GM23248 (cell line): ENCODE measurements around the gene SIK3. TPM values are rescaled to one million over a fixed set of nuclear protein-coding genes. Genes with fewer than 3 reads are reported as not detected.

Experiments
- DNase-seq: peaks from one replicate; pipeline ENCODE4 v3.0.0-alpha.2; 2015
- H2AFZ ChIP-seq: fragments of 200-600 bp; sonication (generic); 2 replicates; pipeline ENCODE4 v1.6.1; 2016; ENCODE audit warnings: antibody characterized with exemption
- H3F3A ChIP-seq: fragments of 200-600 bp; sonication (generic); 2 replicates; pipeline ENCODE4 v1.6.1; 2016; ENCODE audit warnings: mild to moderate bottlenecking, antibody characterized with exemption, mixed run types; ENCODE audit not compliant: insufficient read depth
- H3K27ac ChIP-seq: fragments of 200-600 bp; sonication (generic); 2 replicates; pipeline ENCODE4 v1.5.1; 2016; ENCODE audit warnings: mild to moderate bottlenecking
- H3K27me3 ChIP-seq: fragments of 200-600 bp; sonication (generic); replicated peaks from 2 replicates; pipeline ENCODE4 v1.6.1; 2016; ENCODE audit warnings: mild to moderate bottlenecking; ENCODE audit not compliant: insufficient read depth
- H3K36me3 ChIP-seq: fragments of 200-600 bp; sonication (generic); 2 replicates; pipeline ENCODE4 v1.6.1; 2016; ENCODE audit warnings: low read depth, mild to moderate bottlenecking
- H3K4me1 ChIP-seq: fragments of 200-600 bp; sonication (generic); 2 replicates; pipeline ENCODE4 v1.6.1; 2016; ENCODE audit warnings: mild to moderate bottlenecking; ENCODE audit not compliant: insufficient read depth
- H3K4me2 ChIP-seq: fragments of 200-600 bp; sonication (generic); one replicate; pipeline ENCODE4 v1.6.1; 2016; ENCODE audit warnings: mild to moderate bottlenecking; ENCODE audit not compliant: unreplicated experiment
- H3K4me3 ChIP-seq: fragments of 200-600 bp; sonication (generic); 2 replicates; pipeline ENCODE4 v1.5.1; 2016; ENCODE audit warnings: mild to moderate bottlenecking
- H3K79me2 ChIP-seq: fragments of 200-600 bp; sonication (generic); 2 replicates; pipeline ENCODE4 v1.6.1; 2016; ENCODE audit warnings: mild to moderate bottlenecking; ENCODE audit not compliant: insufficient read depth
- H3K9ac ChIP-seq: fragments of 200-600 bp; sonication (generic); 2 replicates; pipeline ENCODE4 v1.6.1; 2016; ENCODE audit warnings: mild to moderate bottlenecking
- H3K9me2 ChIP-seq: fragments of 200-600 bp; sonication (generic); 2 replicates; pipeline ENCODE4 v1.6.1; 2016; ENCODE audit warnings: mixed run types, mild to moderate bottlenecking, moderate library complexity; ENCODE audit not compliant: insufficient read depth
- H3K9me3 ChIP-seq: fragments of 200-600 bp; sonication (generic); one replicate; pipeline ENCODE4 v1.6.1; 2017; ENCODE audit warnings: low read depth
- H4K20me1 ChIP-seq: fragments of 200-600 bp; sonication (generic); 2 replicates; pipeline ENCODE4 v1.6.0; 2016; ENCODE audit not compliant: insufficient read depth
- EZH2 ChIP-seq: fragments of 200-600 bp; sonication (generic); IDR thresholded peaks from 2 replicates; pipeline ENCODE4 v1.6.1; 2018; ENCODE audit warnings: antibody characterized with exemption, mild to moderate bottlenecking; ENCODE audit not compliant: insufficient read depth, poor library complexity, severe bottlenecking
- EZH2phosphoT487 ChIP-seq: fragments of 200-600 bp; sonication (generic); IDR thresholded peaks from 2 replicates; pipeline ENCODE4 v1.6.1; 2018; ENCODE audit warnings: antibody characterized with exemption, moderate library complexity, mild to moderate bottlenecking, low read depth; ENCODE audit not compliant: insufficient read depth
- WGBS, 2 experiments: methylation state at CpG; one replicate each; pipeline ENCODE4 v1.1.6; 2015 to 2017; ENCODE audit warnings: low lambda C conversion rate in 2 of 2, low coverage in 1 of 2; ENCODE audit errors: missing lambda C conversion rate in 2 of 2; 5-methylcytosine and 5-hydroxymethylcytosine counted together
- in situ Hi-C: fragments of 300-500 bp; cut with MboI; formaldehyde crosslinking; loops from 2 replicates; pipeline ENCODE4 v1.15.0; 2020
- polyA plus RNA-seq: library from polyadenylated mRNA; unstranded; fragments of >200 nt; fragmentation: Nextera tagmentation; extraction: Ambion mirVana; gene quantifications from 2 replicates; pipeline ENCODE4 v1.2.1, GENCODE V29; 2016
- total RNA-seq: library from RNA; depleted of rRNA; stranded (reverse); fragments of >200 nt; shearing (Covaris generic); gene quantifications from 2 replicates; pipeline ENCODE4 v1.2.3, GENCODE V29; 2014

Gene SIK3
- total and polyA plus RNA-seq, 2 experiments from 2014 or later = 4.2 to 15.5 TPM

GRCh38 chr11:116825434-116825833 lies 272.8 kb downstream of the SIK3 start:
- Histone ChIP-seq H3K27ac (no peak overlapping the region), H3K79me2 (no peaks in the 10 kb centered on the region), H4K20me1 (no peaks in the 10 kb centered on the region), H3K4me2 (no peak overlapping the region), H3K9me3 (no peaks in the 10 kb centered on the region), H2AFZ (no peak overlapping the region), H3K4me3 (no peak overlapping the region), H3K9me2 (no peaks in the 10 kb centered on the region), H3F3A (no peaks in the 10 kb centered on the region), H3K27me3 (no peaks in the 10 kb centered on the region), H3K9ac (no peak overlapping the region), H3K36me3 (no peaks in the 10 kb centered on the region), H3K4me1 (no peaks in the 10 kb centered on the region)
- in situ Hi-C loops = no loop called here
- 42 to 46% methylated on average over 5 of the region's 5 CpGs for WGBS, 2 experiments
- no peak for DNase-seq
- TF ChIP-seq EZH2phosphoT487 (no peak), EZH2 (no peak)

- Histone ChIP-seq H4K20me1 (no peaks in the 10 kb centered on the region), H3K9ac (no peak within 1 kb of the TSS), H3K4me1 (no peaks in the 10 kb centered on the region), H3K27me3 (no peaks in the 10 kb centered on the region), H3K79me2 (no peaks in the 10 kb centered on the region), H3K27ac (no peak within 1 kb of the TSS), H3K9me3 (no peaks in the 10 kb centered on the region), H3K4me2 (no peak within 1 kb of the TSS), H3K36me3 (no peaks in the 10 kb centered on the region), H2AFZ (no peak within 1 kb of the TSS), H3K4me3 (no peak within 1 kb of the TSS), H3F3A (no peaks in the 10 kb centered on the region), H3K9me2 (no peaks in the 10 kb centered on the region)
- DNase-seq = no peak
- in situ Hi-C loops = no loop called here
- no peak for TF ChIP-seq EZH2
- no peak for TF ChIP-seq EZH2phosphoT487
- 65 to 71% methylated on average over 16 of the region's 16 CpGs for WGBS, 2 experiments
Observed at GRCh38 chr11:116823031-116823843, 275.0 kb downstream of the SIK3 start, which contains the start of gene APOA4. TSS of gene APOA4 (minus strand) at chr11:116823304. CDS start at chr11:116823191, 113 bp downstream.

GRCh38 chr11:116822575-116822974 lies 275.7 kb downstream of the SIK3 start:
- H3K4me1 ChIP-seq = no peaks in the 10 kb centered on the region
- H2AFZ ChIP-seq = no peak overlapping the region
- no peak for DNase-seq
- H3K27me3 ChIP-seq = no peaks in the 10 kb centered on the region
- H3K79me2 ChIP-seq = no peaks in the 10 kb centered on the region
- in situ Hi-C loops = no loop called here
- no peak overlapping the region for H3K27ac ChIP-seq
- no peak for TF ChIP-seq EZH2phosphoT487
- TF ChIP-seq EZH2 = no peak
- no peaks in the 10 kb centered on the region for H4K20me1 ChIP-seq
- no peaks in the 10 kb centered on the region for H3K36me3 ChIP-seq
- H3K9me3 ChIP-seq = no peaks in the 10 kb centered on the region
- no peaks in the 10 kb centered on the region for H3K9me2 ChIP-seq
- no peak overlapping the region for H3K4me2 ChIP-seq
- 63 to 71% methylated on average over 5 of the region's 5 CpGs for WGBS, 2 experiments
- H3K4me3 ChIP-seq = no peak overlapping the region
- H3F3A ChIP-seq = no peaks in the 10 kb centered on the region
- no peak overlapping the region for H3K9ac ChIP-seq

GRCh38 chr11:116821050-116821918 lies 276.9 kb downstream of the SIK3 start:
- Histone ChIP-seq H3K9me2 (no peaks in the 10 kb centered on the region), H3K36me3 (no peaks in the 10 kb centered on the region), H3F3A (no peaks in the 10 kb centered on the region), H4K20me1 (no peaks in the 10 kb centered on the region), H2AFZ (no peak overlapping the region), H3K9ac (no peak overlapping the region), H3K4me3 (no peak overlapping the region), H3K79me2 (no peaks in the 10 kb centered on the region), H3K27me3 (no peaks in the 10 kb centered on the region), H3K4me2 (no peak overlapping the region), H3K9me3 (no peaks in the 10 kb centered on the region), H3K4me1 (no peaks in the 10 kb centered on the region), H3K27ac (no peak overlapping the region)
- DNase-seq = no peak
- TF ChIP-seq EZH2 = no peak
- TF ChIP-seq EZH2phosphoT487 = no peak
- 86 to 88% methylated on average over 47 to 51 of the region's 51 CpGs for WGBS, 2 experiments
- in situ Hi-C loops = no loop called here
